HepG2 (cell line): ENCODE measurements around the gene NTPCR. TPM values are rescaled to one million over a fixed set of nuclear protein-coding genes. Genes with fewer than 3 reads are reported as not detected.

Source experiments
- ATAC-seq: fragments of 200-7000 bp; cut with Tn5 transposase; 3 replicates; pipeline ENCODE4 v1.9.1; 2020; ENCODE audit warnings: mild to moderate bottlenecking, moderate library complexity
- BruUV-seq: library from RNA; stranded (reverse); fragments of 400-500 nt; replicated peaks from 2 replicates; lab custom pipeline; 2021; lab: Mats Ljungman, UMichigan
- CTCF ChIA-PET: fragments of 300-600 bp; formaldehyde crosslinking; extraction: SDS; loops from one replicate; lab custom pipeline; 2021; ENCODE audit warnings: low total read pairs, inconsistent platforms, low intra/inter-chr PET ratio; lab: Yijun Ruan, JAX
- POLR2A ChIA-PET: fragments of 350-600 bp; sonication (Branson Sonifier 250); formaldehyde crosslinking; loops from one replicate; lab custom pipeline; 2020; ENCODE audit warnings: antibody characterized with exemption, inconsistent platforms; lab: Yijun Ruan, JAX
- DNase-seq: peaks from one replicate; pipeline ENCODE4 v3.0.0-alpha.2; 2015; ENCODE audit warnings: low spot score
- FAIRE-seq: peaks from 3 replicates; lab custom pipeline; 2011; peaks lifted over from hg19 to GRCh38; lab: Jason Lieb, UNC
- H2AFZ ChIP-seq: one replicate; pipeline ENCODE4 v1.6.1; 2011; ENCODE audit warnings: low read length, inconsistent platforms
- H3K27ac ChIP-seq: fragments of 300-600 bp; 3 replicates; pipeline ENCODE4 v1.8.0; 2011; ENCODE audit warnings: mixed run types, mild to moderate bottlenecking, mixed read lengths, low read length, inconsistent platforms; ENCODE audit not compliant: insufficient read depth; ENCODE audit errors: extremely low read length
- H3K27me3 ChIP-seq, 2 experiments: fragments of 200-600 bp in 1 of 2; 2 replicates in 1 of 2; 3 replicates in 1 of 2; pipeline versions ENCODE4 v1.6.0 to v1.8.0; 2011; ENCODE audit warnings: low read length in 2 of 2, mild to moderate bottlenecking in 2 of 2, moderate library complexity in 2 of 2, inconsistent platforms in 1 of 2; ENCODE audit not compliant: insufficient read depth in 2 of 2, control insufficient read depth in 1 of 2
- H3K36me3 ChIP-seq, 2 experiments: fragments of 200-600 bp in 1 of 2; replicated peaks in 1 of 2; 2 replicates in 1 of 2; 3 replicates in 1 of 2; pipeline versions ENCODE4 v1.5.1 to v1.8.0; 2011; ENCODE audit warnings: low read length in 2 of 2, inconsistent platforms in 1 of 2; ENCODE audit not compliant: insufficient read depth in 2 of 2, control insufficient read depth in 1 of 2
- H3K4me1 ChIP-seq: 2 replicates; pipeline ENCODE4 v1.5.1; 2012; ENCODE audit warnings: low read length, inconsistent platforms; ENCODE audit not compliant: insufficient read depth
- H3K4me2 ChIP-seq: 2 replicates; pipeline ENCODE4 v1.6.0; 2011; ENCODE audit warnings: low read depth, low read length, inconsistent platforms
- H3K4me3 ChIP-seq, 3 experiments: fragments of 200-600 bp in 1 of 3; sonication (generic), shearing (Covaris generic) in 1 of 3; replicated peaks in 1 of 3; 2 replicates each; pipeline ENCODE4 v1.5.1; 2011 to 2016; ENCODE audit warnings: low read length in 3 of 3, inconsistent platforms in 2 of 3, low read depth in 2 of 3, mild to moderate bottlenecking in 2 of 3, control low read depth in 1 of 3, mixed read lengths in 1 of 3; ENCODE audit not compliant: insufficient read depth in 1 of 3
- H3K79me2 ChIP-seq: one replicate; pipeline ENCODE4 v1.6.1; 2011; ENCODE audit warnings: low read length, inconsistent platforms; ENCODE audit not compliant: insufficient read depth
- H3K9ac ChIP-seq: 2 replicates; pipeline ENCODE4 v1.6.0; 2011; ENCODE audit warnings: mild to moderate bottlenecking, low read depth, low read length, inconsistent platforms; ENCODE audit not compliant: insufficient read depth
- H3K9me3 ChIP-seq: 2 replicates; pipeline ENCODE4 v1.5.1; 2012; ENCODE audit warnings: mild to moderate bottlenecking, low read length
- H4K20me1 ChIP-seq: 2 replicates; pipeline ENCODE4 v1.6.0; 2011; ENCODE audit warnings: inconsistent platforms, mild to moderate bottlenecking, low read length, moderate library complexity; ENCODE audit not compliant: insufficient read depth
- ARID2 ChIP-seq: sonication (generic); formaldehyde crosslinking; IDR thresholded peaks from 2 replicates; pipeline ENCODE4 v1.8.1; 2022; ENCODE audit warnings: mild to moderate bottlenecking, missing genetic modification reagents, borderline replicate concordance
- DBP ChIP-seq: sonication (generic); formaldehyde crosslinking; IDR thresholded peaks from 2 replicates; pipeline ENCODE4 v1.4.0; 2020; ENCODE audit warnings: missing genetic modification reagents; ENCODE audit errors: not compliant biosample characterization
- EED ChIP-seq: sonication (generic); formaldehyde crosslinking; IDR thresholded peaks from 2 replicates; pipeline ENCODE4 v1.5.0; 2020; ENCODE audit warnings: mild to moderate bottlenecking, missing genetic modification reagents
- ETV5 ChIP-seq: IDR thresholded peaks from 2 replicates; pipeline ENCODE4 v1.6.1; 2018; ENCODE audit warnings: missing biosample characterization, missing genetic modification reagents, inconsistent platforms, borderline replicate concordance
- IRX3 ChIP-seq: sonication (generic); formaldehyde crosslinking; IDR thresholded peaks from 2 replicates; pipeline ENCODE4 v1.8.1; 2023; ENCODE audit warnings: mild to moderate bottlenecking, low read depth, missing genetic modification reagents, borderline replicate concordance
- KDM3A ChIP-seq: IDR thresholded peaks from 2 replicates; pipeline ENCODE4 v1.6.1; 2018; ENCODE audit warnings: low read depth, missing compliant biosample characterization
- NR2F1 ChIP-seq, 2 experiments: fragments of 450-650 bp in 1 of 2; formaldehyde crosslinking in 1 of 2; IDR thresholded peaks; 2 replicates each; pipeline versions ENCODE4 v1.5.0 to v1.6.1; 2016 to 2020; ENCODE audit warnings: mild to moderate bottlenecking in 1 of 2, missing compliant biosample characterization in 1 of 2, missing genetic modification reagents in 1 of 2, moderate library complexity in 1 of 2
- REPIN1 ChIP-seq: sonication (generic); formaldehyde crosslinking; IDR thresholded peaks from 2 replicates; pipeline ENCODE4 v1.8.0; 2022; ENCODE audit warnings: missing genetic modification reagents, low read depth, mild to moderate bottlenecking, borderline replicate concordance
- RFX1 ChIP-seq: fragments of 450-650 bp; IDR thresholded peaks from 2 replicates; pipeline ENCODE4 v1.6.1; 2017
- SAFB2 ChIP-seq: sonication (generic); formaldehyde crosslinking; IDR thresholded peaks from 2 replicates; pipeline ENCODE4 v1.5.1; 2020; ENCODE audit warnings: missing genetic modification reagents, low read depth, mild to moderate bottlenecking, borderline replicate concordance
- SRSF9 ChIP-seq: fragments of 200-400 bp; formaldehyde crosslinking; IDR thresholded peaks from 2 replicates; pipeline ENCODE4 v1.6.1; 2018; ENCODE audit warnings: borderline replicate concordance, mild to moderate bottlenecking, low read depth, low read length; ENCODE audit not compliant: insufficient read depth, poor library complexity, severe bottlenecking
- ZBTB42 ChIP-seq: sonication (generic); formaldehyde crosslinking; IDR thresholded peaks from 2 replicates; pipeline ENCODE4 v1.5.0; 2020; ENCODE audit warnings: mild to moderate bottlenecking, missing genetic modification reagents
- ZNF24 ChIP-seq: fragments of 450-650 bp; IDR thresholded peaks from 2 replicates; pipeline ENCODE4 v1.6.1; 2017; ENCODE audit warnings: antibody characterized with exemption, mild to moderate bottlenecking
- ZNF460 ChIP-seq: sonication (generic); formaldehyde crosslinking; IDR thresholded peaks from 2 replicates; pipeline ENCODE4 v1.5.1; 2020; ENCODE audit warnings: missing genetic modification reagents, mild to moderate bottlenecking, borderline replicate concordance
- WGBS: methylation state at CpG from one replicate; pipeline ENCODE4 v1.1.6; 2017; ENCODE audit warnings: low lambda C conversion rate; 5-methylcytosine and 5-hydroxymethylcytosine counted together
- in situ Hi-C: cut with HindIII; loops from 2 replicates; pipeline ENCODE4 v1.10.0; 2017; ENCODE audit warnings: low pct_unique_long_range_greater_than_20kb; ENCODE audit not compliant: extremely low pct_ligation_motif_present
- intact Hi-C: fragments of 100-400 bp; cut with micrococcal nuclease; formaldehyde crosslinking; loops from one replicate; pipeline ENCODE4 v1.10.0; 2022; ENCODE audit not compliant: unreplicated experiment
- polyA plus RNA-seq, 8 experiments: library from polyadenylated mRNA; depleted of rRNA in 3 of 8; stranded (reverse) in 7 of 8; unstranded in 1 of 8; fragments of >200 nt; fragmentation: Illumina TruSeq in 4 of 8; extraction: Trizol in 4 of 8; gene quantifications; 2 replicates each; pipeline versions ENCODE4 v1.2.1 to v1.2.3, GENCODE V29; 2011 to 2016; ENCODE audit warnings: low read depth in 4 of 8, missing spikeins in 1 of 8, mixed read lengths in 1 of 8; ENCODE audit not compliant: insufficient read depth in 1 of 8
- total RNA-seq, 5 experiments: library from RNA; depleted of rRNA; stranded (reverse); fragments of >200 nt; fragmentation: Illumina TruSeq; extraction: Trizol; gene quantifications; 2 replicates each; pipeline ENCODE4 v1.2.3, GENCODE V29; 2016; ENCODE audit warnings: low read depth in 1 of 5
- TF ChIP-seq, protein P1 (sequence below): sonication (generic); formaldehyde crosslinking; IDR thresholded peaks from 2 replicates; pipeline ENCODE4 v1.8.1; 2022; ENCODE audit warnings: mild to moderate bottlenecking, missing genetic modification reagents
- TF ChIP-seq, protein P2 (sequence below): sonication (generic); formaldehyde crosslinking; IDR thresholded peaks from 2 replicates; pipeline ENCODE4 v1.5.1; 2020; ENCODE audit warnings: mild to moderate bottlenecking, missing genetic modification reagents, borderline replicate concordance
- TF ChIP-seq, protein P3 (sequence below): sonication (generic); formaldehyde crosslinking; IDR thresholded peaks from 2 replicates; pipeline ENCODE4 v1.5.1; 2020; ENCODE audit warnings: missing genetic modification reagents, mild to moderate bottlenecking, borderline replicate concordance
- TF ChIP-seq, protein P4 (sequence below): sonication (generic); formaldehyde crosslinking; IDR thresholded peaks from 2 replicates; pipeline ENCODE4 v1.4.0; 2020; ENCODE audit warnings: missing genetic modification reagents

The NTPCR gene
- total and polyA plus RNA-seq, 2 of the 13 experiments (the other 11 are each of a cell fraction or from before 2014, with no cell fraction given), result 11.7 to 47.0 TPM

DNA sequence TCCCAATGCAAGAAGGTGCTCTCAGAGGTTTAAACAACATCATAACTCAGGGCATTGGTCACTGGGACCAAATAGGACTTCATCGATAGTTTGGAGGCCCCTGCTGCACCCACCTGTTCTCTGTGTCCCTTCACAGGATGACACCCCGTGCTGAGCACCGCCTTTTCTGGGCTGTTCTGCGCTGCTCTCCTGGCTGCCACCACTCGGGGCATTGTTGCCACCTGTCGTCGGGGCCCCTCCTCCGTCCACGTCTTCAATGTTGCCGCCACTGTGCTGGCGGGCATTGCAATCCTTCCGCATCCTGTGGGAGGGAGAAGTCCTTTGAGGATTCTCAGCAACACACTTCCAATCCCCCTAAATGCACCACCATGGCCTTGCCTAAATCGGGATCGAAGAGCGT lies 47.7 kb downstream of the NTPCR start:
- H3K4me1 ChIP-seq, result no peaks in the 10 kb centered on the region
- H3K79me2 ChIP-seq, result no peaks in the 10 kb centered on the region
- in situ Hi-C loops (no loop called here), intact Hi-C loops (no loop called here)
- H3K9me3 ChIP-seq, result peaks cover 15% of the 10 kb centered on the region
- no peaks in the 10 kb centered on the region for H3K36me3 ChIP-seq
- no peak overlapping the region for H3K9ac ChIP-seq
- no peak overlapping the region for H2AFZ ChIP-seq
- H3K4me3 ChIP-seq, result no peak overlapping the region
- ChIA-PET CTCF (no interaction called here), POLR2A (no interaction called here)
- H4K20me1 ChIP-seq, result no peaks in the 10 kb centered on the region
- FAIRE-seq (no peak), DNase-seq (no peak), ATAC-seq (no peak)
- H3K27me3 ChIP-seq, result peaks cover 0 to 1% of the 10 kb centered on the region in 2 experiments; a peak in 1 of 5 replicates
- H3K27ac ChIP-seq, result no peak overlapping the region
- H3K4me2 ChIP-seq, result no peak overlapping the region
- BruUV-seq, result no TSS peak
- WGBS, result 53% methylated on average over 14 of the region's 15 CpGs
- TF ChIP-seq ZBTB42 (CRISPR knock-in tag), result no peak
- no peak for TF ChIP-seq REPIN1 (CRISPR knock-in tag)
- TF ChIP-seq ZNF24, result no peak
- TF ChIP-seq DBP (CRISPR knock-in tag), result no peak
- TF ChIP-seq ETV5, result no peak
- TF ChIP-seq RFX1, result no peak
- TF ChIP-seq, protein P1, sequence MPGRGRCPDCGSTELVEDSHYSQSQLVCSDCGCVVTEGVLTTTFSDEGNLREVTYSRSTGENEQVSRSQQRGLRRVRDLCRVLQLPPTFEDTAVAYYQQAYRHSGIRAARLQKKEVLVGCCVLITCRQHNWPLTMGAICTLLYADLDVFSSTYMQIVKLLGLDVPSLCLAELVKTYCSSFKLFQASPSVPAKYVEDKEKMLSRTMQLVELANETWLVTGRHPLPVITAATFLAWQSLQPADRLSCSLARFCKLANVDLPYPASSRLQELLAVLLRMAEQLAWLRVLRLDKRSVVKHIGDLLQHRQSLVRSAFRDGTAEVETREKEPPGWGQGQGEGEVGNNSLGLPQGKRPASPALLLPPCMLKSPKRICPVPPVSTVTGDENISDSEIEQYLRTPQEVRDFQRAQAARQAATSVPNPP (CRISPR knock-in tag), result no peak
- TF ChIP-seq, protein P2, sequence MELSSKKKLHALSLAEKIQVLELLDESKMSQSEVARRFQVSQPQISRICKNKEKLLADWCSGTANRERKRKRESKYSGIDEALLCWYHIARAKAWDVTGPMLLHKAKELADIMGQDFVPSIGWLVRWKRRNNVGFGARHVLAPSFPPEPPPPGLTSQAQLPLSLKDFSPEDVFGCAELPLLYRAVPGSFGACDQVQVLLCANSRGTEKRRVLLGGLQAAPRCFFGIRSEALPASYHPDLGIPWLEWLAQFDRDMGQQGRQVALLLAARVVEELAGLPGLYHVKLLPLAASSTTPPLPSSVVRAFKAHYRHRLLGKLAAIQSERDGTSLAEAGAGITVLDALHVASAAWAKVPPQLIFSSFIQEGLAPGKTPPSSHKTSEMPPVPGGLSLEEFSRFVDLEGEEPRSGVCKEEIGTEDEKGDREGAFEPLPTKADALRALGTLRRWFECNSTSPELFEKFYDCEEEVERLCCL (CRISPR knock-in tag), result no peak
- no peak for TF ChIP-seq SAFB2
- no peak for TF ChIP-seq KDM3A (CRISPR knock-in tag)
- no peak for TF ChIP-seq IRX3
- TF ChIP-seq, protein P3, sequence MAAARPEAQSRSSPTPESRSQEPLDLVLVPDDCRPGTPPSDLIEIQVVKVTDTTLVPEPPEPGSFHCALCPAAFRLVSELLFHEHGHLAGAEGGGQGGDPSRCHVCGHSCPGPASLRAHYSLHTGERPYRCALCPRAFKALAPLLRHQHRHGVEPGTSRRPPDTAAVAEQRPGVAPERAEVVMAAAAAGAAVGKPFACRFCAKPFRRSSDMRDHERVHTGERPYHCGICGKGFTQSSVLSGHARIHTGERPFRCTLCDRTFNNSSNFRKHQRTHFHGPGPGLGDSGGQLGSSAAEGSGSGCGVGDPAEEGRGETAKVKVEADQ, result no peak
- no peak for TF ChIP-seq ZNF460 (CRISPR knock-in tag)
- TF ChIP-seq EED (CRISPR knock-in tag), result no peak
- TF ChIP-seq NR2F1 (CRISPR knock-in tag; IDR thresholded peaks at IDR 0.05), result no peak
- TF ChIP-seq ARID2 (CRISPR knock-in tag), result no peak
- no peak for TF ChIP-seq SRSF9
- TF ChIP-seq, protein P4, sequence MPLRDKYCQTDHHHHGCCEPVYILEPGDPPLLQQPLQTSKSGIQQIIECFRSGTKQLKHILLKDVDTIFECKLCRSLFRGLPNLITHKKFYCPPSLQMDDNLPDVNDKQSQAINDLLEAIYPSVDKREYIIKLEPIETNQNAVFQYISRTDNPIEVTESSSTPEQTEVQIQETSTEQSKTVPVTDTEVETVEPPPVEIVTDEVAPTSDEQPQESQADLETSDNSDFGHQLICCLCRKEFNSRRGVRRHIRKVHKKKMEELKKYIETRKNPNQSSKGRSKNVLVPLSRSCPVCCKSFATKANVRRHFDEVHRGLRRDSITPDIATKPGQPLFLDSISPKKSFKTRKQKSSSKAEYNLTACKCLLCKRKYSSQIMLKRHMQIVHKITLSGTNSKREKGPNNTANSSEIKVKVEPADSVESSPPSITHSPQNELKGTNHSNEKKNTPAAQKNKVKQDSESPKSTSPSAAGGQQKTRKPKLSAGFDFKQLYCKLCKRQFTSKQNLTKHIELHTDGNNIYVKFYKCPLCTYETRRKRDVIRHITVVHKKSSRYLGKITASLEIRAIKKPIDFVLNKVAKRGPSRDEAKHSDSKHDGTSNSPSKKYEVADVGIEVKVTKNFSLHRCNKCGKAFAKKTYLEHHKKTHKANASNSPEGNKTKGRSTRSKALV, result no peak
